NK-92 (cell line): ENCODE results near the gene ZBTB18.

Experiments used
- DNase-seq: peaks from one replicate; lab custom pipeline; 2025; ENCODE audit not compliant: unreplicated experiment; lab: John Stamatoyannopoulos, UW

ZBTB18 gene

DNA sequence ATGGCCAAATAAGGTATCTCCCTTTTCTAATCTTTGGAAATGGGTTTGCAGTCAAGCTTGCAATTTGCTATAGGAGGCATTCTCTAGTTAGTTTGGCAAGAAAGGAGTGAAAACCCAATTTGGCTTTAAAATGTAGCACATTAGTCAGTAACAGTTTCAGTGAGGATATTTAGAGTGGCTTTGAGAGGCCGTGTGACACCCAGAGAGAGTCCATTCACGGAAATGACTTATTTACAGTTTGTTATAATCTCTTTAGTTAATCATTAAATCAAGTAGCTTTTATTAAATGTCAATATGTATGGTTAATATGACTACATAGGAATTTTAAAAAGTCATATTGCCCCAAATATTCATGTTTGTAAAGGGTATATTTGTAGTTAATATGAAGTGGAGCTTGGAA, 9.6 kb downstream of the ZBTB18 start:
- no peak for DNase-seq

DNA sequence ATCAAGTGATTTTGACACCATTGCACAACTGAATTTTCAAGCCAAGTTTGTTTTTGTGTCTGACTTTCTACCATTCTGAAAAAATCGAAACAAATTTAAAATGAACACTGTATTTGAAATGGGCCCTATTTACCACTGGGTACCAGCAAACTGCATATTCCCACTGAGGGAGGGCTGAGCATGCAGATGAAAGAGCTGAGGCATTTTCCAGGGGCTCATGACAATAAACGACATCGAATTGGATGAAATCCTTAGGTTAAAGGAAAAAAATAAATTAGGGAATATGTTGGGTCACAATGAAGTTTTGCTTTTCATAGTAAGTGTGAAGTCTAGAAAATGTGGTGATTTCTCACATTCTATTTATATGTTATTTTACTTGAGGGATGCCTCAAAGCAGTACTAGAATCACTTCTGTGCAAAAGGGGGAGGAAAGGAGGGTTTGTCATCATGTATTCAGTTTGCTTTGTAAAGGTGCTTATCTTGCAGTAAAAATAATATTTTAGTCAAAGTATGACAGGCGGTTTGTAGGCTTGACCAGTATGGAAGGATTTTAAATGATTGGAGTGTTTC, 11.2 kb downstream of the ZBTB18 start:
- no peak for DNase-seq

DNA sequence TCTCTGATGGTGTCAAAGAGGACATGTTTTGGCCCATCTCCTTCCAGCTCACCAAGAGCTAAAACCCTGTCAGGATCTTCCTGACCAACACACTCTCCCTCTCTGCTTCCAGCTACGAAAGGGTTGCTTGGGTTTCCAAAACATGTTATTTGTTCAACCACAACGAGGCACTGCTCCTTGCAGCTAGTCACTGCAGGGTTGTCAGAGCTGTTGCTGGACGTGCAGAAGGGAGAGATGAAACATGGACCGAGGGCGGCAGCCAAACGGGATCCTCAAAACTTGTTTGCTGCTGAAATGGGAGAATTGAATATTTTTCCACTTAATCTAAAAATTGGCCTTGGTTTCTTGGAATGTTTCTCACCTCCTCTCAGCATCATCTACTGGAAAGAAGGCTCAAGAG, 12.4 kb downstream of the ZBTB18 start:
- DNase-seq = no peak

DNA sequence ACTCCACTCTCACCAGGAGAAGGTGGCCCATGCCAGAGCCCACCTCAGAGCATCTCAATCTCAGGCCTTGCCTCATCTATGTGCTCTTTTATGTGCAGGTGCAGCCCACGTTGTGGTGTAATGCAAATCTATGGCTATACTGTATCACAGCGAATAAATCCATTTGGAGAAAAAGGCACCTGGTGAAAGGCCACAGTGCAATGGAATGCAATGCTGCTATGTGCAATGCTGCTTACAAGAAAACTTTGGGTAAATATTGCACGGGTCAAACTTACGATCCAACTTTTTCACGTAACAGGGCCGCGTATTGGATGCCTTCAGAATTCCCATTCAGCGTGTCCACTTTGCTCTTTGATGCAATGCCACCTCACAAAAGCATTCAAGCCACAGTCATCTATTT, 13.5 kb downstream of the ZBTB18 start:
- DNase-seq = no peak

DNA sequence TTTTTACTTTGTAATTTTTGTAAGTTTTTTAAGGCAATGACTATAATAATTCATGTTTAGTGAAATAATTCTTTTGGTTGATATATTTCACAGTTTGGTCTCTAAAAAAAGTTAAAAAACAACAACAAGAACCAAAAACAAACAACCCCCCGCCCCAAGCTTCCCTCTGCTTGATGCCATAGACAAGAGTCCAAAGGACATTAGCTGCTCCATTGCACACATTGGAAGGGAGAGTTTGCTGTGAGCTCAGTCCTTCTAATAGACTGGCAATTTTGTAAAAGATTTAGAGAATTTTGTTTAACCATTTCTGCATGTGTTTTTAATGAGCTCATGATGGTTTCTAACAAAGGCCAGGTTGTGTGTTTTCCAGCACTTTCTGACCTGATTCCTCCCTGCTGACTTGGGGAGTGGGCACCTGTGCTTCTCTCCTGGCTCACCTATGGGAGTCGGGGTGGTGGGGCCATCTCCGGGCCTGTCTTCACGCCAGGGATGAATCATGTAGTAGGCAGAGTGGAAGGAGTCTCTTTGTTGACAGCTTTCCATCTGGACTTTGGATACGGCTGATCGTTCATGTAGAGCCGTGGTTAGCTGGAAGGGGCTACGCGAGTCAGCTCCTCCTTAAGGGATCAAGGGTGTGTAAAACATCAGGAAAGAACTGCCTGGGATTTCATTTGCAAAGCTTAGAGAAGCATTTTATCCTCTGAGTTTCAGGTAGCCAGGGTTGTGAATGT, 14.1 kb downstream of the ZBTB18 start:
- DNase-seq = no peak

DNA sequence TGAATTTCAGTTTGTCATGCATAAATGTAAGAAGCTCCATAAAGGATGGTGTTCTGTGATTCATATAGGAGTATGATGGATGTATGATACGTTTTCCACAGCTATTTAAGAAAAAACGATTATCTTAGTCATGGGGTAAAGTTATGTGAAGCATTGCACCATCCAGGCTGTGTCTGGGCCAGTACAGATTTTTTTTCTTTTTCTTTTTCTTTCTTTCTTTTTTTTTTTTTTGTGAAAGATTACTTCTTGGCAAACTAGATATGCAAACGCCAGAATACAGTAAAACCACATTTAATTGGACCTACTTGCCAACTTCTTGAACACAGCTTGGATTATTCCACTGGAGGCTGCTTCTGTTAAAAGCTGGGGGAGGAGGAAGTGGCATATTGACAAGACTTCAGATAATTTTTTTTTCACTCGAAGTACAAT, 14.9 kb downstream of the ZBTB18 start:
- DNase-seq = no peak

DNA sequence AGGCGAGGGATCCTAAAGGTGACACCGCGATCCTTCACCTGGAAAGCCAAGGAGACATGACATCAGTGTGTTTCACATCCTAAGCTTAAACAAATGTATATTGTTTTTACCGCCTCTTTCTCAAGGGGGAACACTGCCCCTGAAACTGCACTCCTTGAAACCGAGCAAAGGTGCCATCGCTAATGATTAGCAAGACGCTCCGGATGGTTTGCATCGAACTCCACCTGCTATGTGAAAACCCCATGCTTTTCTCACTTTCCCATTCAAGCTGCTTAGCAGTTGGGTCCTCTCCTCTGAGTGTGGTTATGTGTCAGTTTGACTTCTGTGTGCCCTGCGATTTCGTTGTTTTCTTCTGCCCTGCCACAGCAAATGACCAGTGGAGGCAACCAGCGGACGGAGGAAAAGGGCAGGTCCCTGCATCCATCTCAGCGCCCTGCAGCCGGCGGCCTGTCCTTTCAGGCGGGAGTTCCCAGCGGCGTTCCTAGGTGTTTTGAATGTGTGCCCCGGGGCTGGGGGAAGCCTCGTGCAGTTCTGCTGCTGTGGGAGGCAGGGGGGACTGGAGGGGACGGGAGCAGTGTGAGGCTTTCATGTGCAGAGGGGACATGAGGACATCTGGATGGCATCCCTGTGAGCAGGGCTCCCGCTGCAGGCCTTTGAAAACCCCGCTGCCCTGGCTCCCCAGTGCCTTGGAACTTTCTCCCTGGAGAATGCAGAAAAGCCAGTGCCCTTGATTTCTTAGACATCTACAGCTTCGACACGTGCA, 16.1 kb downstream of the ZBTB18 start:
- DNase-seq = no peak

DNA sequence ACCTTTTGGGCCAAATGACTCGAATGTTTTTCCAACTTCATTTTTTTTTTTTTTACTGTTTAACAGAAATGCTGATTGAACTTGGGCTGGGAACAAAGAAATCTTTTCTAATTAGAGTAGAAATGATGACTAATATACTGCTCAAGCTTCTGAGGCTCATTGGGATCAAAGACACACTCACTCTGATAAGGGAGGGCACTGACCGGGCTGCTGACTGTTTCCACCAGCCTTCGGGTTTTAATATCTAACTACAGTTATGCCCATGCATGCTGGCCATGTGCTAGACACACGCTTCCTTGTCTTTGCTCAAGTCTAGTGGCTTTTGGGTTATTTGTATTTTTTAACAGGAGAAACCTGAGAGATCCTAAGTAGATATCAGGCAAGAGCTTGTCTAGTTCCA, 16.8 kb downstream of the ZBTB18 start:
- DNase-seq = no peak

DNA sequence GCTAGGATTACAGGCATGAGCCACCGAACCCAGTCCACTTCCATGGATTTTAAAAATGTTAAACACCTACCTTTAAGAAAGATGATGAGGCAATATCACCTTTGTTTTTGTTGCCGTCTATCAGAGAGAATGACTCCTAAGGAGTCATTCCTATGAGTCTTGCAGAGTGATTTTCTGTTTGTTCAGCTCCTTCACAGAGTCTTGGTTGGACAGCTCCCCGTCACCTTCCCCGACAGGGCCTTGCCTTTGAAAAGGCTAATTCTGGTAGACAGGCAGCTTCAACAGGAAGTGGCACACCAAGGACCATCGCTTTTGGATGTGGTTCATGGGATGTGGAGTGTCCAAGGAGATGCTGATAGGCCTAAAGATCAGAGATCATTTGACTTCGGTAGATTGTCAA, 17.5 kb downstream of the ZBTB18 start:
- DNase-seq = no peak

DNA sequence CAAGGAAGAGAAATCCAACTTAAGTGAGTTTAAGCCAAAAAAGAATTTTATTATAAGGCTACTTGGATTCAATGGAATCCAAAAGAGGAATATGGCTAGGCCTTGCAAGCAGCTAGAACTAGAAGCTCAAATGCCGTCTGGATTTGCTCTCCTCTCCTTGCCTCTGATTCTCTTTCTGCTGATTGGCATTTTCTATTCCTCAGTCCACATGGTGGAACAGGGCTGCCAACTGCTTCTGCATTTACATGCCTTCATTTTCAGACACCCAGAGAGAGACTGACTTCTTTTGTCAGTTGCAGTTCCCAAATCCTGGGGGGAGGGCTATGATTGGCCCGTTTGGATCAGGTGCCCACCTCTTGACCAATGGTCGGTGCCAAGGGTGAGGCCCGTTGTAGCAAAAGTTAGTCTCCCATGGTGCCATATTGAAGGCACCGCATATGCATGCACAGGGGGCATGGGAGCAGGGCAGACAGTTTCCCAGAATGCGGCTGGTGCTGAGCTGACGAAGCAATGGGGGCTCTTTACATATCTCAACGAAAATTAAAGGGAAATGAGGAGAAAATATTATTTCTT, 18.3 kb downstream of the ZBTB18 start:
- no peak for DNase-seq

DNA sequence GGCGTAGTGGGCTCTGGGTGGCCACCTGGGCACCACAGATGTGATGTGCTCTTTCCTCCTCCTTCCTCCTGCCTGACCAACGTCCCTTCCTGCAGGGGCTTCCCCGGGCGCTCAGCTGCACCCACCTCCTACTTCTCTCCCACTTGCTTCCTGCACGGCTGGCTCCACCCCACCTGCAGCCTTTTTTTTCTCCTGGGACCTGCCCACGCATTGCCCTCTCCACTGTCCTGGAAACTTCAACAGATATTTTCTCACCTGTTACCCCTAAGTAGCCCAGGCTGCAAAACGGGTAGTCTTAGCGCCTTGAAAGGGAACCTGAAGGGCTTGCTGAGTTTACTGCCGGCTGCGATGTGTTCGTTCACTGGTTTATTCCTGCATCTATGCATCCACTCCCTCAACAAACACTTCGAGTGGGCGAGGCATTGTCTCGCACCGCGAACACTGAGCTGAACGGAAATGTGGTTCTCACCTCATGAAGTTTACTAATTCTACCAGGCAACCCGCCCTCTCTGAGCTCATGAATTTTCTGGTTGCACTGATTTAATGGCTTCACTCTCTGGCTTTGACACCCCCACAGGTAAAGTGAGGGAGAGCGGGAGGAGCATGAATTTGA, 23.6 kb downstream of the ZBTB18 start:
- DNase-seq = no peak

DNA sequence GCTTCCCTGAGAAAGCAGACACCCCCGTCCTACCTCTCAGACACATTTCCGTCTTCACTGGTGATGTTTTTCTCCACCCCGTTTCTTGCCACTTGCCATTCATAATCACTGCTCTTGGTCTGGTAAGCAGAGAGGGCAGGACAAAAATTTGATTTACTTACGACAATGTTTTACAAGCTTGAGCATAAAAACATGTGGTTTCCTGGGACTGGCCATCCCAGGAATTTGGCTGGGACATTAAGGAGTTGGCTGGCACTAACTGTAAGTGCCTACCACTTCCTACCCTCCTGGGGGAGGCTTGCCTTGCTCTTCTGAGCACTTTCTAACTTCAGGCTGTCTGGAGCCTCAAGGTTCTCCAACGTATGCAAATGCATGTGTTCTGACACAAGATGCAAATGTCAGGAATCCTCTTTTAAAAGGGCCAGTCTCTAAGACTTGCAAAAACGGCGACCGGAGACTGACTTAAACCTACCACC, 24.2 kb downstream of the ZBTB18 start:
- no peak for DNase-seq

DNA sequence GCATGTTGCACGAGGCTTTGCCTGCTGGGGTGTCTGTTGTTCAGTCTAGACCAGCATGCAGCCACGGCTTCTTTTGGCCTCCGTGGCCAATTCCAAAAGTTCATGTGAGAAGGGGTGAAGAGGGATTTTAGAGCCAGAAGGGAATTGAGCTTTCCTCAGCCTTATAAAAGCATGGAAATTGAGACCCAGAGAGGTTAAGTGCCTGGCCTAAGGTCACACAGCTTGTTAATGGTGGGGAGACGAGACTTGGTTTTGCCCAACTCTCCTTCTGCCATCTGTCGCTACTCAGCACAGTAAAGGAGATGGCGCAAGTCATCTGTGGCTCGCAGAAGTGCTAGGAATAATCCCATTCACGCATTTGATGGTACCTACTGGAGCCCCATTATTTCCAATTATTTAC, 25.7 kb downstream of the ZBTB18 start:
- DNase-seq = no peak

DNA sequence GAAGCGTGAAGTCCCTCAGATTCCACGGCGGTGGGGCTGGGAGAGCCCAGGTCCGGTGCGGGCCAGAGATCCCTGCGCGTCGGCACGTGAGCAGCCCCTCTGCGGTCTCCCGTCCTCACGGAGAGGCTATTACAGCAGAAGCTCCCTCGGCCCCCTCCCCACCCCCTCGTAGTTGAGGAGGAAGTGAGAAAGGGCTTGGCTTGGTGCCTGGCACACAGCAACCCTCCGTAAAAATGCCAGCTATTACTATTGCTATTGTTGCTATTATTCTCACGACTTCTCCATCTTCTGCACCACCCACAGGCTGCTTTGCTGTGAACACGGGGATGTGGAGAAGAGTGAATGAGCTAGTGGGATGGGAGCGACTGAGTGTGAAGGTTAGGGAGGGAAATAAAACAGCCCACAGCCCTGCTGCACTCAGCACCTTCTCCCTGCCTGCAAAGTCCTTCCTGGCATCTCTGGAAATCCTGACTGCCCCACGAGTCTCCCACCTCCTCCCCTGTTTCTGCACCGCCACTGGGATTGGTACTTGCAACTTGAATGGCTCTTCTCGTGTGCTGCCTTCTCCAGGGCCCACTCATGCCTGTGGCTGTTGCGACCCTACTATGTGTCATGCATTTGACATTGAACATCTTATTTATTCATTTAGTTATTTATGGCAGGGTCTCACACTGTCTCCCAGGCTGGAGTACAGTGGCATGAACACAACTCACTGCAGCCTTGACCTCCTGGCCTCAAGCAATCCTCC, 26.6 kb downstream of the ZBTB18 start:
- DNase-seq = no peak

DNA sequence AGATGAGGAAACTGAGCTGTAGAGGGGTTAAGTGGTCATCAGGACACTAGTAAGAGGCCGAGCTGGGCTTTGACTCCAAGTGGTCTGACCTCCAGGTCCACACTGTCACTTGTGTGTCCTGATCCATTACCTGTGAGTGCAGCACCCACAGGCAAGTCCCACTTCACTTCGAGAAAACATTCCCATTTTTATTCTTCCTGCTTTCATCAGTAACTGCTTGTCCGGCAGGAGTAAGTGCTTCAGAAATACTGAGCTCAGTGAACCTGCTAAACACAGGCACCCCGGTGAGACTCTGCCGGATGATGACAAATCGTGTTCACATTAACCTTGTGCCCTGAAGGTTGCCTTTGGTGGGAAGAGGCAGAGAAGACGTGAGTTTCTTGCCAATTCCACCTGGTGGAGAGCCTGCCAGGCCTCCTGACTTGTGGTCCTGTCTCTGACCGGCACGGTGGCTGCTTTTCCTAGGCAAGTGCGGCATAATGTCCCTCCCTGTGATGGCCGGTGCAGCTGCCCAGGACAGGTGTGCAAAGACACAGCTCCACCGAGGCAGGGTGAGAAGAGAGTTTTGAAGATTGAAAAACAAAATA, 29.4 kb downstream of the ZBTB18 start:
- DNase-seq = no peak

DNA sequence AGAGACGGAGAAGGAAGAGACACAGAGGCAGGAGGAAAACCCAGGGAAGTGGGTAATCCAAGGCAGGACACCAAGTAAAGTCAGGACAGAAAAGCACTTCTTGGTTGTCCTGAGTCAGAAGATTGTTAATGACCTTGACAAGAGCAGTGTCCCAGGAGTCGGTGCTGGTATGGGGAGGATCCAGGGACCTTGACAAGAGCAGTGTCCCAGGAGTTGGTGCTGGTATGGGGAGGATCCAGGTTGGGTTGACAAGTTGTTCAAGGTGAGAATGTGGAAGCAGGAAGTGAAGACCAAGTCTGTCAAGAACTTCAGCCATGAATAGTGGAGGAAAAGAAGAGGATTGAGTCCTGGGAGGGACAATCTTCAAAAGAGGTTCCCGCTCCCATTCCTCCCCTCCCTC, 31.9 kb downstream of the ZBTB18 start:
- DNase-seq = no peak

DNA sequence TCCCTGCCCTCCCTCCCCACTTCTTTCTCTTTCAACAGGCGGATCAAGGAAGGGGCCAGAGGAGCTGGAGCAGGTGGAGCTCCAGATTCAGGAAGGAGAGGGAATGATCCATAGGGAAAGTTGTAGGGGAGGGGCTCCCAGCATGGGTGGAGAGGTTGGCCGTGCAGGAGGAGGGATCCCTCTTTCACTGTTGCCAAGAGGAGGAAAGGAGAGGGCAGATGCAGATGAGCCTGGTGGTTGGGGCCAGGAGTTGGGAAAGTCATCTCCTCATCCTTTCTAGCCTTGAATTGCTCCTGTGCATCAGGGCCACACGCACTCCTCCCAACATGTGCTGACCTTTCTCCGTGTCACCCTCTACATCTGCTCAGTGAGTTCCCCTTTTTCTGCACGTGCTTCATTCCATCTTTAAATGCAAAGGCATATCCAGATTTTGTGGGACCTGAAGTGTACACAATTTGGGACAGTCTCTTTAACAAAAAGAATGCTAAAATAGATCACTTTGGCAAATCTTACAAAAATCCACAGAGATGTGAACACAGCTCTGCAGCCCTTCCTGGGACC, 32.4 kb downstream of the ZBTB18 start:
- DNase-seq = no peak

DNA sequence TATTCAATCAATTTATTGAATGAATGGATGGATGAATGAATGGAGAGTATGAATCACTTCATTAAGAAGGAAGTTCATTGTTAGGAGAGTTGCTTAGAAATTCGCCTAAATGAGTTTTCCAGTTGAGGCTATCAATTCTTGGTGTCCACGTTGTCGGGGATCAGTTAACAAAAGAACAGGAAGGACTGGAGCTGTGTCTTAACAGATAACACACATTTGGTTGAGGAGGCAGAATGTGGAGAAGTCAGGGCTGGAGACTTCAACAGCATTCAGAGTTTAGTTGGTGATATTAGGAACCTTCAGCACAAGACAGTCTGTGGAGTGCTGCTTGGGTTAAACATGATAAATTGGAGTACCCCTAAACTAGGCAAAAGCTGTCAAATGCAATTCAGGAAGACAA, 33.7 kb downstream of the ZBTB18 start:
- no peak for DNase-seq

DNA sequence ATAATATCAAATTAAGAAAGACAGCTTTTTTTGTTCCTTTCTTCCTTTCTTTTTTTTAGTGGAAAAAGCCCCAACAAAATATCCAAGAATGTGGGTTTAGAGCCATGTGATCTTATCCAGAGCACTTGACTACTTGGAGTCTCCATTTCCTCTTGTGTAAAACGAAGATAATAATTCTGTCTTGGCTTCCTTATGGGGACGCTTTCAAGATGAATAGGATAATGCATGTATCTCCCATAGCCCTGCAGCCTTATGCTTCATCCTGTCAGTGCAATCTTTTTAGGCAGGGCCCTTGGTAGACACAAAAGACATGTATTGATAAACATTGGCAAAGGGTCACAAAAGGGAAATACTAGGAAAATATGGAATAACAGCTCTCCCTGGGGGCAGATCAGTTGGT, 34.8 kb downstream of the ZBTB18 start:
- no peak for DNase-seq

DNA sequence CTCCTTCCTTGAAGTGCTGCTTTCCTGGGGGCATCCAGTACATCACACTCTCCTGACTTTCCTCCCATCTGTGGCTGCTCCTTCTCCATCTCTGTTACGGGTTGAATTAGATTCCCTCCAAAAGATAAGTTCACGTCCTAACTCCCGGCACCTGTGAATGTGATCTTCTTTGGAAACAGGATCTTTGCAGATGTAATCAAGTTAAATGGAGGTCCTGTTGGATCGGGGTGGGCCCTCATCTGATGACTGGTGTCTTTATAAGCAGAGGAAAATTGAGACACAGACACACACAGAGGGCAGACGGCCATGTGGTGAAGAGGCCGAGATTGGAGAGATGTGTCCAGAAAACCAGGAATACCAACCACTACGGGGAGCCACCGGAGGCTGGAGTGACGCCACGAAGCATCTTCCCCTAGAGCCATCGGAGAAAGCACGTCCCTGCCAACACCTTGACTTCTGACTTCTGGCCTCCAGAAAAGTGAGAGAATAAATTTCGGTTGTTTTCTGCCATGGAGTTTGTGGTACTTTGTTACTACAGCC, 36.0 kb downstream of the ZBTB18 start:
- DNase-seq = no peak
